GM15510 (cell line): Measurements from ENCODE around the gene KRT31.
"Not testable (repeated sequence)": the region's sequence is repeated elsewhere in the genome, so short reads cannot be mapped to it uniquely, and the experiment has no call there.

Source experiments
- POLR2A ChIP-seq: IDR thresholded peaks from 3 replicates; pipeline ENCODE4 v1.6.1; 2011; ENCODE audit warnings: borderline replicate concordance; ENCODE audit not compliant: insufficient read length; ENCODE audit errors: extremely low read depth

Gene KRT31

GRCh38 chr17:41381943-41382342 is 15.5 kb downstream of the KRT31 start, which contains the start of gene KRT34:
Gene KRT34, minus strand, starts transcription at chr17:41382306. Its CDS starts 60 bp downstream, at chr17:41382246.
- TF ChIP-seq POLR2A = not testable (repeated sequence)

- no peak for TF ChIP-seq POLR2A
Measured at GRCh38 chr17:41377546-41377945, 19.9 kb downstream of the KRT31 start.

- TF ChIP-seq POLR2A = no peak
Measured at GRCh38 chr17:41369713-41370112, 27.7 kb downstream of the KRT31 start, which contains the start of gene KRT33B. Gene KRT33B, minus strand, starts transcription at chr17:41369813. Its CDS starts 63 bp downstream, at chr17:41369750.

- no peak for TF ChIP-seq POLR2A
Measured at GRCh38 chr17:41369023-41369422, 28.4 kb downstream of the KRT31 start.

GRCh38 chr17:41367426-41368075 is 29.9 kb downstream of the KRT31 start:
- TF ChIP-seq POLR2A = no peak

GRCh38 chr17:41366070-41366469 is 31.3 kb downstream of the KRT31 start:
- no peak for TF ChIP-seq POLR2A

- no peak for TF ChIP-seq POLR2A
Measured at GRCh38 chr17:41363881-41364280, 33.5 kb downstream of the KRT31 start.

GRCh38 chr17:41360296-41360995 is 37.0 kb downstream of the KRT31 start:
- no peak for TF ChIP-seq POLR2A

GRCh38 chr17:41354536-41354935 is 42.9 kb downstream of the KRT31 start:
- TF ChIP-seq POLR2A = no peak

GRCh38 chr17:41352597-41353366 is 44.6 kb downstream of the KRT31 start:
- TF ChIP-seq POLR2A = no peak

- no peak for TF ChIP-seq POLR2A
Measured at GRCh38 chr17:41351177-41351576, 46.2 kb downstream of the KRT31 start.

GRCh38 chr17:41350381-41350878 is 47.0 kb downstream of the KRT31 start, which contains the start of gene KRT33A:
Gene KRT33A, minus strand, starts transcription at chr17:41350828. Its CDS starts 61 bp downstream, at chr17:41350767.
- not testable (repeated sequence) for TF ChIP-seq POLR2A

GRCh38 chr17:41347869-41348760 is 49.3 kb downstream of the KRT31 start:
- TF ChIP-seq POLR2A = no peak

GRCh38 chr17:41345992-41346391 is 51.4 kb downstream of the KRT31 start:
- TF ChIP-seq POLR2A = no peak
